Lower leg skin (tissue), 3 donors: Measurements from ENCODE around the gene DENND1C.

Experiments
- CTCF ChIP-seq, 3 donors: fragments of 450-650 bp; IDR thresholded peaks; one replicate each; pipeline ENCODE4 v1.5.1; 2016; ENCODE audit warnings: antibody characterized with exemption in 3 of 3, mild to moderate bottlenecking in 3 of 3, moderate library complexity in 2 of 3
- POLR2A ChIP-seq, 2 donors: fragments of 450-650 bp; IDR thresholded peaks; one replicate each; pipeline ENCODE4 v1.6.1; 2016 to 2017; ENCODE audit warnings: antibody characterized with exemption in 2 of 2, mild to moderate bottlenecking in 1 of 2, moderate library complexity in 1 of 2

- no peak for TF ChIP-seq CTCF (IDR thresholded peaks at IDR 0.05)
- no peak for TF ChIP-seq POLR2A (IDR thresholded peaks at IDR 0.05)
These were observed 4.6 kb downstream of the DENND1C start for GRCh38 chr19:6476896-6477431.
